HCT116 (cell line): Measurements from ENCODE around the gene ARL6IP4. TPM values are rescaled to one million over a fixed set of nuclear protein-coding genes. Genes with fewer than 3 reads are reported as not detected.

Experiments used
- ATAC-seq: fragments of 200-7000 bp; cut with Tn5 transposase; 2 replicates; pipeline ENCODE4 v1.9.1; 2020; ENCODE audit warnings: mild to moderate bottlenecking, moderate library complexity
- BruUV-seq: library from RNA; stranded (reverse); fragments of 400-500 nt; replicated peaks from 2 replicates; lab custom pipeline; 2021; lab: Mats Ljungman, UMichigan
- CTCF ChIA-PET: fragments of 300-600 bp; sonication (Branson Sonifier 250); formaldehyde crosslinking; loops from one replicate; lab custom pipeline; 2021; ENCODE audit warnings: antibody characterized with exemption; lab: Charles Lee
- POLR2A ChIA-PET: fragments of 300-600, 350-600 bp; sonication (Branson Sonifier 250); formaldehyde crosslinking; loops from one replicate; lab custom pipeline; 2021; ENCODE audit warnings: antibody characterized with exemption; lab: Charles Lee
- RAD21 ChIA-PET, 2 experiments: fragments of 300-600 bp; sonication (Branson Sonifier 250); formaldehyde crosslinking; loops; one replicate each; lab custom pipeline; 2023; ENCODE audit warnings: low total read pairs in 2 of 2; ENCODE audit not compliant: uncharacterized antibody in 2 of 2, unreplicated experiment in 2 of 2, low non-redundant PET in 1 of 2; lab: Charles Lee
- DNase-seq: peaks from one replicate; pipeline ENCODE4 v3.0.0-alpha.2; 2010; ENCODE audit warnings: low read depth, low spot score
- H2AFZ ChIP-seq: fragments of 200-600 bp; shearing (Covaris generic), sonication (generic); 2 replicates; pipeline ENCODE4 v1.6.1; 2017; ENCODE audit warnings: low read depth, mixed run types, mixed read lengths, antibody characterized with exemption, low read length; ENCODE audit not compliant: poor library complexity, severe bottlenecking
- H3K27ac ChIP-seq: 2 replicates; pipeline ENCODE4 v1.5.1; 2012; ENCODE audit warnings: low read depth, low read length
- H3K27me3 ChIP-seq: fragments of 200-600 bp; sonication (generic); 2 replicates; pipeline ENCODE4 v1.6.1; 2016; ENCODE audit warnings: mixed run types, low read length, mixed read lengths; ENCODE audit not compliant: insufficient read depth
- H3K36me3 ChIP-seq, 2 experiments: fragments of 200-500 bp in 1 of 2; fragments of 200-600 bp in 1 of 2; sonication (Bioruptor generic) in 1 of 2; sonication (generic) in 1 of 2; 2 replicates each; pipeline versions ENCODE4 v1.5.1 to v1.6.1; 2014 to 2016; ENCODE audit warnings: low read length in 2 of 2, inconsistent platforms in 1 of 2, mixed read lengths in 1 of 2, mixed run types in 1 of 2; ENCODE audit not compliant: insufficient read depth in 2 of 2, control insufficient read depth in 1 of 2
- H3K4me1 ChIP-seq, 2 experiments: fragments of 200-600 bp in 1 of 2; sonication (generic) in 1 of 2; 2 replicates each; pipeline versions ENCODE4 v1.5.1 to v1.6.1; 2012 to 2017; ENCODE audit warnings: low read length in 2 of 2, inconsistent platforms in 1 of 2, mild to moderate bottlenecking in 1 of 2, mixed read lengths in 1 of 2, mixed run types in 1 of 2, moderate library complexity in 1 of 2; ENCODE audit not compliant: insufficient read depth in 2 of 2, control insufficient read depth in 1 of 2
- H3K4me2 ChIP-seq: fragments of 200-600 bp; sonication (generic); 2 replicates; pipeline ENCODE4 v1.6.1; 2017; ENCODE audit warnings: mixed run types, low read length, mixed read lengths
- H3K4me3 ChIP-seq, 2 experiments: fragments of 200-600 bp in 1 of 2; sonication (generic) in 1 of 2; replicated peaks in 1 of 2; 2 replicates each; pipeline ENCODE4 v1.5.1; 2011 to 2016; ENCODE audit warnings: low read length in 2 of 2, control low read depth in 1 of 2, low read depth in 1 of 2, mild to moderate bottlenecking in 1 of 2, mixed read lengths in 1 of 2, mixed run types in 1 of 2
- H3K79me2 ChIP-seq: fragments of 200-600 bp; sonication (generic); 2 replicates; pipeline ENCODE4 v1.6.1; 2017; ENCODE audit warnings: mild to moderate bottlenecking, mixed run types, low read length, moderate library complexity, mixed read lengths; ENCODE audit not compliant: insufficient read depth
- H3K9ac ChIP-seq: fragments of 200-600 bp; sonication (generic); 2 replicates; pipeline ENCODE4 v1.6.1; 2016; ENCODE audit warnings: low read length, mixed read lengths
- H3K9me2 ChIP-seq: fragments of 200-600 bp; sonication (generic), shearing (Covaris generic); 2 replicates; pipeline ENCODE4 v1.6.1; 2017; ENCODE audit warnings: mixed run types, mild to moderate bottlenecking, moderate library complexity; ENCODE audit not compliant: insufficient read depth
- H3K9me3 ChIP-seq, 2 experiments: fragments of 200-500 bp in 1 of 2; fragments of 200-600 bp in 1 of 2; sonication (Bioruptor generic) in 1 of 2; sonication (generic) in 1 of 2; 2 replicates each; pipeline ENCODE4 v1.6.1; 2014 to 2017; ENCODE audit warnings: low read length in 2 of 2, mixed read lengths in 2 of 2, inconsistent platforms in 1 of 2, low read depth in 1 of 2, mild to moderate bottlenecking in 1 of 2, mixed run types in 1 of 2, moderate library complexity in 1 of 2; ENCODE audit not compliant: control insufficient read depth in 1 of 2, insufficient read depth in 1 of 2
- H4K20me1 ChIP-seq: fragments of 200-600 bp; sonication (generic), shearing (Covaris generic); 2 replicates; pipeline ENCODE4 v1.6.1; 2017; ENCODE audit warnings: mixed run types, mild to moderate bottlenecking, moderate library complexity; ENCODE audit not compliant: insufficient read depth
- CEBPB ChIP-seq: IDR thresholded peaks from 2 replicates; pipeline ENCODE4 v1.6.1; 2012; ENCODE audit warnings: low read depth
- CTCF ChIP-seq, 3 experiments: fragments of 200-600 bp in 1 of 3; sonication (generic) in 1 of 3; IDR thresholded peaks in 2 of 3; conservative IDR thresholded peaks in 1 of 3; 2 replicates each; pipeline ENCODE4 v1.5.1; 2012 to 2017; ENCODE audit warnings: low read depth in 2 of 3, low read length in 2 of 3, antibody characterized with exemption in 1 of 3, borderline replicate concordance in 1 of 3, control low read depth in 1 of 3, mild to moderate bottlenecking in 1 of 3, mixed read lengths in 1 of 3, mixed run types in 1 of 3, moderate library complexity in 1 of 3; ENCODE audit not compliant: insufficient read depth in 1 of 3
- ELF1 ChIP-seq: IDR thresholded peaks from 2 replicates; pipeline ENCODE4 v1.6.1; 2012; ENCODE audit warnings: low read depth, borderline replicate concordance
- JUND ChIP-seq: IDR thresholded peaks from 2 replicates; pipeline ENCODE4 v1.6.1; 2012
- POLR2AphosphoS5 ChIP-seq: IDR thresholded peaks from 2 replicates; pipeline ENCODE4 v1.6.1; 2011; ENCODE audit warnings: mild to moderate bottlenecking, low read depth, low read length, moderate library complexity
- REST ChIP-seq: IDR thresholded peaks from 2 replicates; pipeline ENCODE4 v1.6.1; 2012; ENCODE audit warnings: low read depth
- ZFX ChIP-seq: fragments of 450-650 bp; IDR thresholded peaks from 2 replicates; pipeline ENCODE4 v1.6.1; 2017
- ZNF274 ChIP-seq: fragments of 200-500 bp; sonication (Bioruptor generic); IDR thresholded peaks from 2 replicates; pipeline ENCODE4 v1.6.1; 2014; ENCODE audit warnings: mild to moderate bottlenecking, low read depth, low read length, inconsistent platforms
- intact Hi-C: fragments of 100-400 bp; cut with micrococcal nuclease; formaldehyde crosslinking; loops from 2 replicates; pipeline ENCODE4 v1.10.0; 2022
- total RNA-seq: library from RNA; stranded (reverse); gene quantifications from one replicate; pipeline ENCODE4 v1.2.1, GENCODE V29; 2021; ENCODE audit not compliant: unreplicated experiment
- TF ChIP-seq, protein P1 (sequence below): IDR thresholded peaks from 2 replicates; pipeline ENCODE4 v1.6.1; 2012

The ARL6IP4 gene
- total RNA-seq, 1 experiment from 2014 or later = 128 TPM

DNA sequence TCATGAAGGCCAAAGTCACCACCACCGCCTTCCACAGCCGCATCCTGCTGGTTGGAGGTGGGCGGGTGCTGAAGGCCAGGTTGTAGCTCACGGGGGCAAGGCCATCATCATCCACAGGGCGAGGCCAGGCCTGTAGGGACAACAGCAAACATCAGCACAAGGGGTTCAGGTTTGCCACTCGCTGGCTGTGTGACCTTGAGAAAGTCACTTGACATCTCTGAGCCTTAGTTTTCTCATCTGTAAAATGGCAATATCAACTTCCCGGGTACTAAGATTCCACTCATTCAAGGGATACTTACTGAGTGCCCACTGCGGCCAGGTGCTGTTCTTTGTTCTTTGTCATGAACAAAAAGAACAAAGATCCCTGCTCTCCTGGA, 20.3 kb upstream of the ARL6IP4 start:
- Histone ChIP-seq H3K9ac (no peak overlapping the region), H3K79me2 (peaks cover 3% of the 10 kb centered on the region; the same call in 1 of the 2 replicates), H3K4me2 (no peak overlapping the region), H3K36me3 (no peaks in the 10 kb centered on the region), H3K4me3 (no peak overlapping the region), H3K4me1 (peaks cover 23 to 28% of the 10 kb centered on the region in 2 experiments), H3K9me2 (no peaks in the 10 kb centered on the region), H3K9me3 (no peaks in the 10 kb centered on the region), H3K27ac (no peak overlapping the region), H4K20me1 (no peaks in the 10 kb centered on the region), H3K27me3 (no peaks in the 10 kb centered on the region), H2AFZ (no peak overlapping the region)
- TF ChIP-seq CTCF (IDR thresholded peaks at IDR 0.05 in 2 of 3, conservative IDR thresholded peaks at IDR 0.05 in 1 of 3; ENCODE audit: borderline replicate concordance in 1 of 3, insufficient read depth in 1 of 3, low read depth in 2 of 3, low read length in 2 of 3) (no peak), ELF1 (no peak), ZFX (no peak), JUND (no peak), REST (no peak), POLR2AphosphoS5 (no peak), ZNF274 (no peak), CEBPB (no peak)
- TF ChIP-seq, protein P1, sequence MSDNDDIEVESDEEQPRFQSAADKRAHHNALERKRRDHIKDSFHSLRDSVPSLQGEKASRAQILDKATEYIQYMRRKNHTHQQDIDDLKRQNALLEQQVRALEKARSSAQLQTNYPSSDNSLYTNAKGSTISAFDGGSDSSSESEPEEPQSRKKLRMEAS = no peak
- ChIA-PET POLR2A (no interaction called here), RAD21 (no interaction called here), CTCF (no interaction called here)
- BruUV-seq = no TSS peak
- DNase-seq (no peak), ATAC-seq (no peak)
- intact Hi-C loops = no loop called here
